Right ventricle myocardium superior (tissue), 1 donor: ENCODE data around the gene LUC7L3. TPM values are rescaled to one million over a fixed set of nuclear protein-coding genes. Genes with fewer than 3 reads are reported as not detected.

Experiments used
- ATAC-seq: fragments of 200-7000 bp; cut with Tn5 transposase; one replicate; pipeline ENCODE4 v1.9.1; 2020; ENCODE audit warnings: mild to moderate bottlenecking; ENCODE audit not compliant: poor library complexity
- DNase-seq: peaks from one replicate; pipeline ENCODE4 v3.0.0-alpha.2; 2020
- intact Hi-C: fragments of 100-400 bp; cut with DNase I; formaldehyde crosslinking; loops from one replicate; pipeline ENCODE4 v1.11.2; 2022
- total RNA-seq: library from RNA; stranded (reverse); fragmentation: NEBNext Ultra II Directional; extraction: Animal tissue kit (Norgen Biotek cat#: 25700); gene quantifications from one replicate; pipeline ENCODE4 v1.2.1, GENCODE V29; 2021
- donor health status: DM: no; HTN: yes; CAD: no; lungs with severe emphysema.

The LUC7L3 gene
- total RNA-seq, 1 donor from 2014 or later, result 58.1 TPM

GRCh38 chr17:50731575-50732460 lies 12.4 kb downstream of the LUC7L3 start:
- DNase-seq (no peak), ATAC-seq (no peak)
- intact Hi-C loops, result no loop called here

DNA sequence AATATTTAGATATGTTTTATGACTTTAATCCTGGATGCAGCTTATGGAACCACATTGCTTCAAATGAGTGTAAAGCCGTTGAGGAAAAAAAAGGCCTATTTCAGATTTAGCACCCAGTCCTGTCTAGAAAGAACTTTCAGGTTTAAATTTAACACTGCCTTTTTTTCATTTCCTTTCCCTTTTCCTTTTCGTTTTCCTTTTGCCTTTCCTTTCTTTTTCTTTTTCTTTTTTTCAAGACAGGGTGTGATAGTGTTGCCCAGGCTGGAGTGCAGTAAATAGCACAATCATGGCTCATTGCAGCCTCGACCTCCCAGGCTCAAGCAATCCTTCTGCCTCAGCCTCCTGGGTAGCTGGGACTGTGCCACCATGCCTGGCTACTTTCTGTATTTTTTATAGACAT lies 15.9 kb downstream of the LUC7L3 start:
- intact Hi-C loops, result no loop called here
- DNase-seq (no peak), ATAC-seq (no peak)

GRCh38 chr17:50737118-50737698 lies 17.8 kb downstream of the LUC7L3 start:
- intact Hi-C loops, result no loop called here
- ATAC-seq, result no peak
- no peak for DNase-seq

DNA sequence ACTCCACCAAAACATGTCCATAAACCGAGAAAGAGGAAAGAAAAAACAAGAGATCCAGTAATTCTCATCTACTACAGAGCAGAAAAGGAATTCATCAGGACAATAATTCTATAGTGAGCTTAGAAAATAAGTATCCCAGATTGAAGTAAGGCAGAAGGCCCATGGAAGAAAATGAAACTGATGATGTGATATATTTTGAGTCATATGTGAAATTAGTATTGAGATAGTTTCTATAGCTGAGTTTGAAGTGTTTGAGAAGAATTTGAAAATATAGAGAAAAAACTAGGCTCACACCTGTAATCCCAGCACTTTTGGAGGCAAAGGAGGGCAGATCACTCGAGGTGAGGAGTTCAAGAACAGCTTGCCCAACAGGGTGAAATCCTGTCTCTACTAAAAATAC lies 19.7 kb downstream of the LUC7L3 start:
- intact Hi-C loops, result no loop called here
- ATAC-seq (no peak), DNase-seq (no peak)

GRCh38 chr17:50745631-50746030 lies 26.2 kb downstream of the LUC7L3 start:
- DNase-seq, result no peak
- no peak for ATAC-seq
- intact Hi-C loops, result no loop called here

DNA sequence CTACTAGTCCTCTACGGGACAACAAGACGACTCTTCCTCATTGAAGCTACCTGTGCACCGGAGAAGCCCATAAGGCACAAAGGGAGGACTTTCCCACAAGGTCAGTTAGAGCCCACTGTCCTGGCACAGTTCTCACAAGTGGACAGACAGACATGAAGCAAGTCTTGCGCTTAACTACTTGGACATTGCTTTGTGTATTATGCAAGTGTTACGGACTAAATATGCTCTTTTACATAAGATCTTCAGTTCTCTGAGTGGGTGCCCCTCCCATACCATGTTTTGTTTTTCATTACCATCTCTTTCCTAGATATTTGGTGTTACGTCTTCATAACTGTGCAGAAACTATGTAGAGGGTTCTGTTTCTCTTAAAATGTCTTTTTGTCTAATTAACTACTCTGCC lies 29.8 kb downstream of the LUC7L3 start:
- DNase-seq (no peak), ATAC-seq (no peak)
- intact Hi-C loops, result no loop called here

DNA sequence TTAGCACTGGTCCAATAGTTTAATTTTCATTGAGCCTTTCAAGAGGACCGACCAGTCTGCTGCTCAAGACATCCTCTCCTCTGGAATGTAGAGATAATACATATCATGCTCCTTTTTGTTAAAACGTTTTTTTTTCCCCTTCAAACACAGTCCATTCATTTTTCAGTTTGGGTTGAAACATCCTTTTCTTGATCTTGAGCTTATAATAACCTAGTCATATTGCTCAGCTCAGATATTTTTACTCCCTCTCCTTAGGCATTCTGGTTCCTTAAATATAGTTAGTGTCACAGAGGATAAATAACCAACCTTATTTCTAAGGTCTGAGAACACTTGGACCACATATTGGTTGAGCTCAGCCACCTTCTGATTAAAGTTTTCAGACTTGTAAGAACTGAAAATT lies 35.1 kb downstream of the LUC7L3 start:
- DNase-seq (no peak), ATAC-seq (no peak)
- intact Hi-C loops, result no loop called here

GRCh38 chr17:50758524-50758923 lies 39.1 kb downstream of the LUC7L3 start:
- DNase-seq (no peak), ATAC-seq (no peak)
- intact Hi-C loops, result no loop called here

- ATAC-seq (no peak), DNase-seq (no peak)
- intact Hi-C loops, result no loop called here
Measured at GRCh38 chr17:50758989-50759544, 39.7 kb downstream of the LUC7L3 start.

DNA sequence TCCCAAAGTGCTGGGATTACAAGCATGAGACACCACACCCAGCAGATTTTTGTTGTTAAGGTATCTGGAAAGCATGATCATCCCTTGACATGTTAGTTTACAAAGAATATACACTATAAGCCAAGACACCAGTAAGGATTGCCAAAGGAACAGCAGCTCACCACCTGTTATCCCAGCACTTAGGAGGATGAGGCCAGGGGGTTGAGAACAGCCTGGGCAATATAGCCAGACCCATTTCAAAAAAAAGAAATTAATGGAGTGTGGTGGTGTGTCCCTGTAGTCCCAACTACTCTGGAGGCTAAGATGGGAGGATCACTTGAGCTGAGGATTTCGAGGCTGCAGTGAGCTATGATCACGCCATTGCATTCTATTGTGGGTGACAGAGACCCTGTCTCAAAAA lies 42.8 kb downstream of the LUC7L3 start:
- no peak for DNase-seq
- ATAC-seq, result no peak
- intact Hi-C loops, result no loop called here

- DNase-seq (no peak), ATAC-seq (no peak)
- intact Hi-C loops, result no loop called here
Measured at GRCh38 chr17:50763716-50764475, 44.5 kb downstream of the LUC7L3 start.

- ATAC-seq (no peak), DNase-seq (no peak)
- intact Hi-C loops, result no loop called here
Measured at GRCh38 chr17:50764734-50765149, 45.3 kb downstream of the LUC7L3 start.

GRCh38 chr17:50765454-50766221 lies 46.2 kb downstream of the LUC7L3 start:
- ATAC-seq (peak; percentile 57), DNase-seq (peak; percentile 63)
- intact Hi-C loops, result no loop called here

- no peak for ATAC-seq
- no peak for DNase-seq
- intact Hi-C loops, result no loop called here
Measured at GRCh38 chr17:50766222-50767023, 47.0 kb downstream of the LUC7L3 start.

DNA sequence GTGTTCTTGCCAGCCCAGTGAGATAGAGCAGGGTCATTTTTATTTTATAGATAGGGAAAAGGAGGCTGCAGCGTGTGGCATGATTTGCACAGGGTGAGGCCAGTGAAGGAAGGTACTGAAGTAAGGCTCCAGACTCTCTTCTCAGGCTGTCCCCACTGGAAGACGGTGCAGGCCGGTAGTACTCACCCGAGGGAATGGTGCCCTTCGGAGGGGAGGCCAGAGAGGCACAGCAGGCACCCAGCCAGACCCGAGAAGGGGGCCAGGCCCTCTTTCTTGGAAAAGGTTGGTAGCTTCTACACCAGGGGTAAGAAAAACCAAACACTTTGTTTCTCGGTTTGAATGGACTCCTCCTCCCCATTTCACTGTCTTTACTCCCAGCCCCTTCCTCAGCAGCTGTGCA lies 47.6 kb downstream of the LUC7L3 start:
- intact Hi-C loops, result no loop called here
- DNase-seq (no peak), ATAC-seq (no peak)

DNA sequence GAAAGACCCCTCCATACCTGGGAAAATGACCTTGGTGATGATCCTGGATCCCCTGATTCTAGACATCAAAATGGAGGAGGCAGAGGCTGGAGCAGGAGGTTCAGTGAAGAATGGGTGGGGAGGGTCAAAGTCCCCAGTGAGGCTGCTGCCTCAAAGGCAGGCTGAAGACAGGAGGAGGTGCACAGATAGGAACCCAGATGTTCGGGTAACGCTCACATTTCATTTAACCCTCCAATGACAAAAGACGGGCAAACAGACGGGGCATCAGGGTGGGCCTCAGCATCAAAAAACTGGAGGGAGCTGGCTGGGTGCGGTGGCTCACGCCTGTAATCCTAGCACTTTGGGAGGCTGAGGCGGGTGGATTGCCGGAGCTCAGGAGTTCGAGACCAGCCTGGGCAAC lies 48.0 kb downstream of the LUC7L3 start, which contains the start of gene ANKRD40CL:
Gene ANKRD40CL, minus strand, starts transcription at position 73 of the 400 bp plus-strand sequence. CDS start 605 bp downstream, outside the sequence.
- ATAC-seq (no peak), DNase-seq (no peak)
- intact Hi-C loops, result no loop called here

DNA sequence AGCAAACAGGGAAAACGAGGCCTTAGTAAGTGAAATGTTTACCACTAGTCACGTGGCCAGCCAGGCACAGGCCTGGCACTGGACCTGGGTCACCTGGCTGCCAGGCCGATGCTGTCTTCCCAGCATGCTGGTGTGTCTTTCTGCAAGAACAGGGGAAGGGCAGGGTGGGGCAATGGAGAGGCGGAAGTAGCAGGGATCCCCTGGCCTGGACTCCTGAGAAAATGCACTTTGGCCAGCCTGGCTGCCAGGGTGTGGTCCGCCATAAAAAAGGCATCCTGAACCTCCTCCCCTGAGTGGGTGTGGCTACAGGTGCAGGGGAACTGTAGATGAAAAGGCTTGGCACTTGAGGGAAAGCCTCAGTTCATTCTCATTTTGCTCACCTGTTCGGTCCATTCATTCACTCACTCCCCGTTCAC lies 49.0 kb downstream of the LUC7L3 start:
- ATAC-seq, result peak; percentile 11
- intact Hi-C loops, result no loop called here
- DNase-seq, result no peak

DNA sequence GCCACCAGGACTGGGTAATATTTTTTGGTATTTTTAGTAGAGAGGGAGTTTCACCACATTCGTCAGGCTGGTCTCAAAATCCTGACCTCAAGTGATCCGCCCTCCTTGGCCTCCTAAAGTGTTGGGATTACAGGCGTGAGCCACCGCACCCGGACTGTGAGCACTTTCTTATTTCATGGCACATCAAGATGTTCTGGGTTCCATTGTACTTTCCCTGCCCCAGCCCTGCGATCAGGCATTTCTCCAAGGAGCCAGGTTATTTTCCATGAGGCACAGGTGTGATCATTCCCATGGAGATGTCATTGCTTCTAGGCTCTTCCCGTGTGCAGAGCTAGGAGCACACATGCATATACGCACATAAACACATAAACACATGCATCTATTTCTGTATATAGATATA lies 50.5 kb downstream of the LUC7L3 start:
- intact Hi-C loops, result no loop called here
- ATAC-seq (no peak), DNase-seq (no peak)
